Naive thymus-derived CD4-positive, alpha-beta T cell (primary cell): ENCODE results near the gene SNAP25. TPM values are rescaled to one million over a fixed set of nuclear protein-coding genes. Genes with fewer than 3 reads are reported as not detected.

Experiments
- ATAC-seq: fragments of 150-1000 bp; cut with Tn5 transposase; 2 replicates; pipeline ENCODE4 v1.10.0; 2021; ENCODE audit warnings: mild to moderate bottlenecking, moderate library complexity
- CTCF ChIA-PET: fragments of 350-600 bp; sonication (Branson Sonifier 250); formaldehyde crosslinking; loops from one replicate; lab custom pipeline; 2021; ENCODE audit warnings: antibody characterized with exemption; lab: Charles Lee
- POLR2A ChIA-PET: fragments of 350-600 bp; sonication (Branson Sonifier 250); formaldehyde crosslinking; loops from one replicate; lab custom pipeline; 2021; ENCODE audit warnings: antibody characterized with exemption, inconsistent platforms; lab: Charles Lee
- DNase-seq, 9 donors: peaks; one replicate each; pipeline versions ENCODE4 v3.0.0 to v3.0.0-alpha.2; 2020 to 2022; ENCODE audit warnings: mixed read lengths in 1 of 9
- H3K27ac ChIP-seq: one replicate; pipeline ENCODE4 v1.7.0; 2013; ENCODE audit warnings: mild to moderate bottlenecking, low read depth, low read length, moderate library complexity
- H3K27me3 ChIP-seq, 2 donors: one replicate each; pipeline ENCODE4 v1.7.0; 2013; ENCODE audit warnings: low read length in 2 of 2, mild to moderate bottlenecking in 2 of 2, moderate library complexity in 2 of 2; ENCODE audit not compliant: control insufficient read depth in 2 of 2, insufficient read depth in 2 of 2
- H3K36me3 ChIP-seq, 3 experiments: 1 replicate in 2 of 3; 2 replicates in 1 of 3; pipeline ENCODE4 v1.7.0; 2013; ENCODE audit warnings: low read length in 3 of 3, mild to moderate bottlenecking in 3 of 3, moderate library complexity in 1 of 3; ENCODE audit not compliant: insufficient read depth in 3 of 3, control insufficient read depth in 2 of 3
- H3K4me1 ChIP-seq, 2 donors: one replicate each; pipeline ENCODE4 v1.7.0; 2013; ENCODE audit warnings: low read length in 2 of 2, mild to moderate bottlenecking in 2 of 2, moderate library complexity in 1 of 2; ENCODE audit not compliant: control insufficient read depth in 2 of 2, insufficient read depth in 2 of 2
- H3K4me3 ChIP-seq: 2 replicates; pipeline ENCODE4 v1.7.0; 2013; ENCODE audit warnings: mild to moderate bottlenecking, low read length
- H3K9me3 ChIP-seq, 3 experiments: 1 replicate in 2 of 3; 2 replicates in 1 of 3; pipeline ENCODE4 v1.7.0; 2013; ENCODE audit warnings: low read length in 3 of 3; ENCODE audit not compliant: control insufficient read depth in 2 of 3
- H3K27ac Mint-ChIP-seq, 9 donors: one replicate each; pipeline ENCODE4 v1.8.0; 2020 to 2022; ENCODE audit warnings: mixed read lengths in 9 of 9, mild to moderate bottlenecking in 8 of 9, moderate library complexity in 5 of 9, inconsistent platforms in 2 of 9
- H3K27me3 Mint-ChIP-seq, 5 donors: one replicate each; pipeline ENCODE4 v1.8.0; 2021 to 2022; ENCODE audit warnings: mixed read lengths in 5 of 5, mild to moderate bottlenecking in 1 of 5
- H3K36me3 Mint-ChIP-seq, 5 donors: one replicate each; pipeline ENCODE4 v1.8.0; 2020 to 2022; ENCODE audit warnings: mixed read lengths in 5 of 5, mild to moderate bottlenecking in 3 of 5, inconsistent platforms in 1 of 5
- H3K4me1 Mint-ChIP-seq, 7 donors: one replicate each; pipeline ENCODE4 v1.8.0; 2020 to 2022; ENCODE audit warnings: mixed read lengths in 7 of 7, mild to moderate bottlenecking in 3 of 7, inconsistent platforms in 1 of 7
- H3K4me3 Mint-ChIP-seq, 10 donors: one replicate each; pipeline ENCODE4 v1.8.0; 2020 to 2022; ENCODE audit warnings: mild to moderate bottlenecking in 10 of 10, mixed read lengths in 10 of 10, moderate library complexity in 6 of 10, inconsistent platforms in 2 of 10
- H3K9me3 Mint-ChIP-seq, 11 donors: one replicate each; pipeline ENCODE4 v1.8.0; 2020 to 2022; ENCODE audit warnings: mixed read lengths in 11 of 11, mild to moderate bottlenecking in 4 of 11, inconsistent platforms in 1 of 11, moderate library complexity in 1 of 11
- intact Hi-C, 2 donors: fragments of 100-400 bp; cut with micrococcal nuclease; formaldehyde crosslinking; loops; one replicate each; pipeline ENCODE4 v1.15.1; 2023
- polyA plus RNA-seq, 2 donors: library from polyadenylated mRNA; unstranded; fragments of 300-500 nt; fragmentation: Illumina TruSeq; gene quantifications; one replicate each; pipeline ENCODE4 v1.2.3, GENCODE V29; 2021
- total RNA-seq, 6 experiments: library from RNA in 5 of 6; stranded (reverse) in 5 of 6; gene quantifications; 1 replicate in 5 of 6; 2 replicates in 1 of 6; pipeline ENCODE4 v1.2.3 and lab custom pipeline; 2021 to 2026

The SNAP25 gene
- total and polyA plus RNA-seq, 7 experiments from 2014 or later, result 0.11 to 0.39 TPM; not detected in 5

GRCh38 chr20:10323729-10324128 is 105.1 kb downstream of the SNAP25 start:
- H3K27ac ChIP-seq, result no peak overlapping the region
- intact Hi-C loops, result no loop called here
- H3K27ac Mint-ChIP-seq, result no peak overlapping the region
- no peaks in the 10 kb centered on the region for H3K9me3 ChIP-seq
- ATAC-seq, result no peak
- ChIA-PET CTCF (no interaction called here), POLR2A (no interaction called here)
- H3K36me3 Mint-ChIP-seq, result peaks cover 0 to 2% (median 0%) of the 10 kb centered on the region in 5 donors
- no peak for DNase-seq
- no peaks in the 10 kb centered on the region for H3K27me3 ChIP-seq
- H3K9me3 Mint-ChIP-seq, result peaks cover 0 to 10% (median 3%) of the 10 kb centered on the region in 11 donors
- no peaks in the 10 kb centered on the region for H3K4me1 ChIP-seq
- no peak overlapping the region for H3K4me3 Mint-ChIP-seq
- H3K4me1 Mint-ChIP-seq, result no peaks in the 10 kb centered on the region
- peaks cover 0 to 32% (median 15%) of the 10 kb centered on the region in 5 donors for H3K27me3 Mint-ChIP-seq
- H3K4me3 ChIP-seq, result no peak overlapping the region
- no peaks in the 10 kb centered on the region for H3K36me3 ChIP-seq

- peaks cover 0 to 31% (median 15%) of the 10 kb centered on the region in 5 donors for H3K27me3 Mint-ChIP-seq
- Histone ChIP-seq H3K36me3 (no peaks in the 10 kb centered on the region), H3K4me3 (no peak overlapping the region), H3K9me3 (no peaks in the 10 kb centered on the region), H3K4me1 (no peaks in the 10 kb centered on the region), H3K27me3 (no peaks in the 10 kb centered on the region), H3K27ac (no peak overlapping the region)
- POLR2A ChIA-PET, result no interaction called here
- no peak overlapping the region for H3K27ac Mint-ChIP-seq
- H3K36me3 Mint-ChIP-seq, result peaks cover 0 to 2% (median 0%) of the 10 kb centered on the region in 5 donors
- no peaks in the 10 kb centered on the region for H3K4me1 Mint-ChIP-seq
- H3K4me3 Mint-ChIP-seq, result no peak overlapping the region
- CTCF ChIA-PET, result no interaction called here
- DNase-seq (no peak), ATAC-seq (no peak)
- intact Hi-C loops, result no loop called here
- peaks cover 0 to 10% (median 3%) of the 10 kb centered on the region in 11 donors for H3K9me3 Mint-ChIP-seq
Observed at GRCh38 chr20:10324198-10324847, 105.7 kb downstream of the SNAP25 start.

- H3K9me3 ChIP-seq, result no peaks in the 10 kb centered on the region
- no peaks in the 10 kb centered on the region for H3K9me3 Mint-ChIP-seq
- H3K4me3 Mint-ChIP-seq, result no peak overlapping the region
- no peak overlapping the region for H3K27ac ChIP-seq
- no peaks in the 10 kb centered on the region for H3K4me1 Mint-ChIP-seq
- peaks cover 0 to 14% (median 13%) of the 10 kb centered on the region in 5 donors for H3K27me3 Mint-ChIP-seq
- no peak overlapping the region for H3K4me3 ChIP-seq
- no peak overlapping the region for H3K27ac Mint-ChIP-seq
- H3K27me3 ChIP-seq, result no peaks in the 10 kb centered on the region
- no peaks in the 10 kb centered on the region for H3K4me1 ChIP-seq
- H3K36me3 ChIP-seq, result no peaks in the 10 kb centered on the region
- ATAC-seq (no peak), DNase-seq (no peak)
- POLR2A ChIA-PET, result interaction anchor here (1.2 kb wide), 1 partner anchor 20 kb away, joined by 3 read pairs; no protein-coding TSS in a partner anchor
- no peaks in the 10 kb centered on the region for H3K36me3 Mint-ChIP-seq
- intact Hi-C loops, result no loop called here
- CTCF ChIA-PET, result no interaction called here
Observed at GRCh38 chr20:10328897-10329255, 110.2 kb downstream of the SNAP25 start.

- Histone ChIP-seq H3K4me3 (no peak overlapping the region), H3K27me3 (no peaks in the 10 kb centered on the region), H3K27ac (no peak overlapping the region), H3K4me1 (no peaks in the 10 kb centered on the region), H3K36me3 (no peaks in the 10 kb centered on the region), H3K9me3 (no peaks in the 10 kb centered on the region)
- Mint-ChIP-seq H3K36me3 (no peaks in the 10 kb centered on the region), H3K27me3 (peaks cover 0 to 16% (median 12%) of the 10 kb centered on the region in 5 donors), H3K9me3 (no peaks in the 10 kb centered on the region), H3K27ac (no peak overlapping the region), H3K4me1 (no peaks in the 10 kb centered on the region), H3K4me3 (no peak overlapping the region)
- ChIA-PET POLR2A (no interaction called here), CTCF (no interaction called here)
- DNase-seq (no peak), ATAC-seq (no peak)
- intact Hi-C loops, result no loop called here
Observed at GRCh38 chr20:10329387-10330005, 110.9 kb downstream of the SNAP25 start.

GRCh38 chr20:10330071-10330470 is 111.4 kb downstream of the SNAP25 start:
- no peaks in the 10 kb centered on the region for H3K36me3 ChIP-seq
- H3K4me3 ChIP-seq, result no peak overlapping the region
- no peak overlapping the region for H3K27ac ChIP-seq
- CTCF ChIA-PET, result no interaction called here
- Mint-ChIP-seq H3K4me1 (no peaks in the 10 kb centered on the region), H3K9me3 (no peaks in the 10 kb centered on the region), H3K4me3 (no peak overlapping the region), H3K36me3 (no peaks in the 10 kb centered on the region), H3K27me3 (peaks cover 0 to 16% (median 12%) of the 10 kb centered on the region in 5 donors), H3K27ac (no peak overlapping the region)
- DNase-seq, result no peak
- ATAC-seq, result no peak
- no peaks in the 10 kb centered on the region for H3K4me1 ChIP-seq
- H3K9me3 ChIP-seq, result no peaks in the 10 kb centered on the region
- H3K27me3 ChIP-seq, result no peaks in the 10 kb centered on the region
- POLR2A ChIA-PET, result no interaction called here
- intact Hi-C loops, result no loop called here

DNA sequence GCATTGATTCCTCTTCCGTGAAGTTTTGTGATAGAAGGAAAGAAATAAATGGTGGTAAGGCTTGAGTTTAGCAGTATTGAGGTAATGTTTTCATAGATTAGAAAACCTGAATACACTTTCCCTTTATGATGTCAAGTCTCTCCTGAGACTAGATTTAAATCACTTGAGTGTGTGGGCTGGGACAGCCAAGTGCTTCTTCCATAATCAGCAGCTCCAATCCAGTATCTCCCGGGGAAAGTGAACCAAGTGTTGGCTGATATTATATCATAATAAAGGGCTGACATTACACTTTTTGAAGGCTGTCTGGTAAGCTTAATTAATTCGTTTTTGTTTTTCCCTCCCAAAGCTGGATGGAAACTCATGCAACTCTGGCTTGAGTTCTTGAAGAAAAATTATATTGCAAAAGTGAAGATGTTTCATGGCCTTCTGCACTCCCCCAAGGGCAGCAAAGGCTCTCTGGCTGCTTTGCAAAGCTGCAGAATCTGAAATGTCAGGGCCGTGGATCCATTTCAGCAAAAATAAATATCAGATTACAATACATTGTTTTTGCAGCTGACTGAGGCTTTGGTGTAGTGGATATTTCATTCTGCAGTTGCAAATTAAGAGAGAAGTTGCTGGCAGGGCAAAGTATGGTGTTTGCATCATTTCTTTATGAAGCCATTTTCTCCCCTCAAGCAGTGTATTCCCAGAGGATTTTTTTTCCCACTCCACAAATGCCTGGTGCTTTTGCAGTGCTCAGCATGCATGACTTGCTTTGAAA is 114.2 kb downstream of the SNAP25 start:
- no peak for ATAC-seq
- Histone ChIP-seq H3K4me1 (no peaks in the 10 kb centered on the region), H3K9me3 (no peaks in the 10 kb centered on the region), H3K27ac (no peak overlapping the region), H3K4me3 (no peak overlapping the region), H3K36me3 (no peaks in the 10 kb centered on the region), H3K27me3 (no peaks in the 10 kb centered on the region)
- intact Hi-C loops, result no loop called here
- no peak for DNase-seq
- H3K27me3 Mint-ChIP-seq, result peaks cover 8 to 26% (median 13%) of the 10 kb centered on the region in 5 donors
- H3K36me3 Mint-ChIP-seq, result no peaks in the 10 kb centered on the region
- POLR2A ChIA-PET, result no interaction called here
- peaks cover 0 to 2% (median 0%) of the 10 kb centered on the region in 7 donors for H3K4me1 Mint-ChIP-seq
- CTCF ChIA-PET, result no interaction called here
- H3K9me3 Mint-ChIP-seq, result no peaks in the 10 kb centered on the region
- H3K4me3 Mint-ChIP-seq, result no peak overlapping the region
- no peak overlapping the region for H3K27ac Mint-ChIP-seq
